HG02623 (cell line): Measurements from ENCODE around the gene IGSF22.

Experiments used
- ATAC-seq: cut with Tn5 transposase; IDR thresholded peaks from one replicate; pipeline ENCODE4 v1.9.1; 2021; ENCODE audit warnings: moderate library complexity; ENCODE audit not compliant: unreplicated experiment

Gene IGSF22

DNA sequence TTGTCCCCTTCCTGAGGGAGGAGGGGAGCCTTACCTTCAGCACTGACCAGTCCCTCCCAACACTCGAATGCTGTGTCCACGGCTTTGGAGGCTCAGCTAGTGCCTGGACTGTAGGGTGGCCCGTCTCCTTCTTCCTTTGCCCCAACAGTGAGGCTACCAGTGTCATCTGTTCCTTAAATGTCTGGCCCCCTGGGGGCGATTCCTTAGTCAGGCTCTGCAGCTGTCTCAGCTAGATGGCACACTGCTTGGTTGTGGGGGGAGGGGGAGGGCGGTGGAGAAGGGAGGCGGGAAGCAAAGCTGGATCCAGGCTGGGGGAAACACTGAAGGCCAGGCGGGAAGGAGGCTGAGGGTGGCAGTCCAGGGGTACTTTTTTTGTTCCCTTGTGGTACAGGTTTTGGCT is at the start of gene IGSF22:
IGSF22 (minus strand) TSS at position 149 of the 400 bp plus-strand sequence. CDS start 1,952 bp downstream, outside the sequence.
- no peak for ATAC-seq

DNA sequence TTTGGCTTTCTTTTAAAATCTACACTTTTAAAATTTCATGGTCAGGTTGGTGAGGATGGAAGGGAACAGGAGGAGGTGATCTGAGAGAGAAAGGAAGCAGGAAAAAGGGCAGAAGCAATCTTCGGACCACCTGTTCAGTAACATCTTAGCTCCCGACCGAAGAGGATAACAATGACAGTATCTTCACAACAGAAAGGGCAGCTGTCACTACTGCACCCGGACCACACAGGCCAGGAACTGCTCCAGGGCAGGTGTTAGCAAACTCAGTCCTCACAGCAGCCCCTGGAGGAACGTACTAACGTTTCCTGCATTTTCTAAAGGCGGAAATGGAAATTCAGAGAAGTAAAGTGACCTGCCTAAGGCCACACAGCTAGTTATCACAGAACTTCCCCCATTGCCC is 48.8 kb upstream of the IGSF22 start:
- no peak for ATAC-seq

DNA sequence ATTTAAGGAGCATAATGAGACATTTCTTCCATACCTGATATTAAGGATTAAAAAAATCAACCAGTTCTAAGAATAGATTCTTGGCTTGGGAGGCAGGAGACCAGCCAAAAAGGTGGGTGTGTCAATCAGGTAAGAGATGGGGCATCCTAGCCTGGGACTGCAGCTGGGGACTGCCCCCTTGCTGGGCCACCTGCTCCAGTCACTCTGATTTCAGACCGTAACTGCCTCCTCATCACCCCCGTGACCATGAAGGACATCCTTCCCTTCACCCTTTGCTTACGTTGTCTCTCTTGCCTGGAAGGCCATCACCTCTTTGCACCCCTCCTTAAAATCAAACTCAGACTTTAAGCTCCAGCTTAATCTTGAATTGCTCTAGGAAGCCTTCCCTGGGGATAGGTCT is 47.7 kb upstream of the IGSF22 start:
- no peak for ATAC-seq

DNA sequence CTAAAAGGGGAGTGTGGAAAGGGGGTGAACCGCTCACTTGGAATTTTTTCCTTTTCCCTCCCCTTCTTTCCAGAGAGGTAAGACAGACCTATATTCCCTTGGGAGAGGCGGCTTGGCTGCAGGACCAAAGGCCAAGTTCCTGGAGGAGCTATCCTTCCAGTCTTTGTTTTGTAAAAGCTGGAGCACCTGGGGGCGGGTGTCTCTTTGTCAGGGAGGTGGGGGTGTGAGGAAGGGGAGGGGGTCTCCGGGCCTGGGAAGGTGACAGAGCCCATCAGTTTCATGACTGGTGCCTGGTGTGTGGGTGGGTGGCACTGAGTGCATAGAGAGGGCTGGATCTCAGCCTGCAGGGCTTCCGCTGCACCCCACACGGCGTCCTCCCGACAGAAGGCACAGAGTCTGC is 47.1 kb upstream of the IGSF22 start:
- ATAC-seq: no peak

DNA sequence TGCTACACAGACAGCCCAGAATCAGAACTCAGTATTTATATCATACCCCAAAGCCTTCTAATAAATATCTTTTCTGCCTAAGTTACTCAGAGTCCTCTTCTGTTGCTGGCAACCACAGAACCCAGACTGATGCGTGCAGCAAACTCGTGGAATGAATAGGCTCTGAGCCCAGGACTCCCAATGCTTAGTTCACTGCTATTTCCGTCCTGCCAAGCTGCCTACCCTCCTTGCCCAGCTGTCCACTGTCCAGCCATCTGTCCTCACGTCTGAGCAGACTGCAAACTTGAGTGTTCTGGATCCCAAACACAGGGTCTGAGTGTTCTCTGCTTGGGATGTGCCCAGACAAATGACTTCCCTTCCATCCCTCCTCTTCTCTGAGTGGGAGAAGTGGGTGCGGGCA is 46.2 kb upstream of the IGSF22 start:
- no peak for ATAC-seq

DNA sequence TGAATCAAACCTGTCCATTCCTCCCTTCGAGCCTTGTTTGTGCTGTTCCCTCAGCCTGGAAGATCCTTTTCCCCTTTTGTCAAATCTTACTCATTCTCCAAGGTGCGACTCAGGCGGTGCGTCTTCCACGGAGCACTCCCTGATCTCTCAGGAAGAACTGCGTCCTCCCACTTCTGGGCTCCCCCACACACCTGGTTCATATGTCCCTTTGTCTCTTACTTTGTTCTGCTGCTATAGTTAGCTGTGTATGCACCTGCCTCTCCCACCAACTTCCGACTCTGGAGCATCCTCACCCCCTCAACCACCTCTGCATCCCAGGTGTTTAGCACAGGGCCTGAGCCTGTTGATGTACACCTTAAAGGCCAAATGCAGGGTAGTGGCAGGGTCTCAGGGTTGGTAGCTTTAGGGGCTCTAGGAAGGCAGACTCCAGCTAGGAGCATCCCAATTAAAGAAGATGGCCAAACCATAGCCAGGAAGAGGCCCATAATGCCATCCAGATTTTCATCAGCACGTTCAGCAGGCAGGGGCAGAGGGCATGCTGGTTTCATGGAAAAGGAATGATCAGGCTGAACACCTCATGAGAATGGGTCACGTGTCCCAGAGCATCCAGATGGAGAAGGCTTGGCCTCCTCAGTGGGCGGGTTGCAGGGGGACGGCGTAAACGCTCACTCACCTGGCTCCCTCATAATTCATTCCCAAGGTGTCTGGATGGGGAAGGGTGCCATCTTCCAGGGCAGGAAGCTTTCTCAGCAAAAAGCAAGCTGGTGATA is 45.5 kb upstream of the IGSF22 start:
- no peak for ATAC-seq

DNA sequence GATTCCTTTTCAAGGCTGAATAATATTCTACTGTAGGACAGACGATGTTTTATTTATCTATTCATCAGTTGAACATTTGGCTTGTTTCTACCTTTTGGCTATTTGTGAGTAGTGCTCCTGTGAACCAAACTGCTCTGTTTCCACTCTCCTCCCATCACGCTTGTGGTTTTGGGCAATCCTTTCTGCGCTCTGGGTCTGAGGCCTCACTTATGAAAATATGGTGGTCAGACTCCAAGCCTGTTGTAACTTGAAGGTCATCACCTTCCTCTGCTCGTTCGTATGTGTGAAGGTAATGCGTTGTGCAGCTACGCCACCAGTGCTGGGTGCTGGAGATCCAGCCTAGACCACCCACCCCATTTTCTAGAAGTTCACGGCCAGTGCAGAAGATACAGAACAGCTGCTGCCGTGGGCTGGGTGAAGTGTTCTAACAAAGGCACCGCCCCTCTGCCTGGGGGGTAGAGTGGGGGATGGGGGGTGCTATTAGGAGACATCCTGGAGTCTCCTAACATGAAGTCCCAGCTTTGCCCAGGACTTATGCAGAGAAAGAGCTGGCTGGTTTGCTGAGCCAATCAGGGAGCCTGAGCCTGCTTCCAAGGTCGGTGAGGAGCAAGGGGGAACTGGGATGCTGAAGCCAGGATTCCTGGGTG is 44.6 kb upstream of the IGSF22 start:
- no peak for ATAC-seq

DNA sequence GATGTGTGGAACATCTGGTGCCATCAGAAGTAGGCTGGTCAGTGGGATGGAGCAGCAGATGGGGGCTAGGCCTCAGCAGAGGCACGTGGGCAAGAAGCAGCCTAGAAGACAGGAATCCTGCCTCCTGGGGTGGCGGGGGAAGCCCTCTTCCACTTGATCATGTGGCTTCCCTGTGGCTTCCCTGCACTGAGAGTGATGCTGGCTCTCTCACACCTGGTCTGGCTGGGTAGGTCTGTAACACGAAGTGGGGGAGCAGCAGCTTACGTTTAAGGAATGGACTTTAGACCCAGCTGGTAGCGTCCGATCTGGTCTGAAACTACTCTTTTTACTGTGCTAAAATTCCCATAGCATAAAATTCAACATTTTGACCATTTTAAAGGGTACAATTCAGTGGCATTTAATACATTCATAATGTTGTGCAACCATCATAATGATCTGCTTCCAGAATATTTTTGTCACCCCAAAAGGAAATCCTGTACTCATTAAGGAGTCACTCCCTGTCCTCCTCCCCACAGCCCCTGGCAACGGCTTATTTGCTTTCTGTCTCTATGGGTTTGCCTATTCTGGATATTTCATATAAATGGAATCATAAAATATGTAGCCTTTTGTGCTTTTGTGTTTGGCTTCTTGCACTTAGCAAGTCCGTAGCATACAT is 43.9 kb upstream of the IGSF22 start:
- no peak for ATAC-seq

DNA sequence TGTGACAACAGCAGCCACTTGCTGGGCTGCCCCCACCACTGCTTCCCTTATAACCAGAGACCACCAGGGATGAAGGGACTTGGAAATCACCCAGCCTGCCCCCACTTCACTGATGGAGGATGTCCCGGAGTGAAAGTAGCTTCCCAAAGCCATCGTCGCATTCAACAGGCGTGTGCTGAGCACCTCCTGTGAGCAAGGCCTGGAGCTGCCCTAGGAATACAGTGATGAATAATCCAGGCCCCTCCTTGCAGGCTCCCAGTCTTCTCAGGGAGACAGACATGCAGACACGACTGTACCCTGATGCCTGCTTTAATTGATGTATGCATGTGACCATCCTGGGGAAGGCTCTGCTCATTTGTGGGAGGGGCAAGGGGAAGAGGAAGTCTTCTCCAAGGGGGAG is 43.0 kb upstream of the IGSF22 start:
- ATAC-seq: no peak

DNA sequence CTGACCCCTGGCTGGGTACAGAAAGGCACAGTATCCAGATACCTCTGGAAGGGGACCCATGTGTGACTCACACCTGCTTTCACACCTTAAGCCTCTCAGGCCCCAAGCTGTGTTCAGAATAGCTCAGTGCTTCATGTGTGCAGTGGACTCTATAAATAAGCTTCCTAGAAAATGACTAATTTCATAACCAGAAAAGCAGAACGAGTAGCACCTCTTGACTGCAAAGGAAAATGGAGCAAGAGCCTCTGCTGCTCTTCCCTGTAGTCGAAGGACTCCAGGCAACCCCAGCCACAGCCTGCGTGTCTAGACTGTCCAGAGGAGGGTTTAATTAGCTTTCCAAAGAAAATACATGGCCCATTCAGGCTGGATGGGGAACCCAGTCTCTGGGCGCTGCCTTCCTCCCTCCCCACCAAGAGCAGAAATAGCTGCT is 42.5 kb upstream of the IGSF22 start:
- ATAC-seq: peak; percentile 93

DNA sequence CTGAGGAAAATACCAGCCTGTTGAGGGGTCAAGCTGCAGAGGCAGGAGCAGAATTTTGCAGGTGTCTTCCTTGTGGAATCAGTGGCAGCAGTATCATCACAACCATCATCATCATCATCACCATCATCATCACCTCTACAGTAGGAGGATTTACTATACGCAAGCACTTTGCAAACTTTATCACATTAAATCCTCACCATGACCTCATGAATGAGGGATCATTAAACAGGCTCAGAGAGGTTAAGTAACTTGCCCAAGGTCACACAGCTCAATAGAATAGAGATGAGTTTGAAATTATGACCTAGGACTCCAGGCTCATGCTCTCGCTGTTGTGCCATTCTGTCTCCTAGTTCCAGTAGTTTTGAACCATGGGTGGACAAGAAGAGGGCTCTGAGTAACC is 40.0 kb upstream of the IGSF22 start:
- ATAC-seq: no peak

DNA sequence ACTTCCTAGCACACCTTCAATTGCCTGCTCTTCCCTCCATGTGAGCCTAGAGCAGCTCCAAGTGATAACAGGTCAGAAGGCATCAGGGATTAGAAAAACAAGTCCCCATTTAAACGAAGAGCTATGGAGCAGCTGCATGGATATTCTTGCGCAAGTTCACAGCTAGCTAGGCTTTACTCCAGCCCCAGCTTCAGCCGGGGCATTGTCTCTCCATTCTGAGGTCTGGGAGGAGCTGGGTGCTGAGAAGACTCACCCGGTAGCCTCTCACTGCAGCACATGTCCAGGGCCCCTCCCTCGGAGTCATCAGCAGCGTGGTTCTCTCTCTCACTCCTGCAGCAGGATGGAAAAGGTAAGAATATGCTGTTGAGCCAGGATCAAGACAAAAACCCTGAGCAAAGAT is 39.6 kb upstream of the IGSF22 start:
- ATAC-seq: no peak

DNA sequence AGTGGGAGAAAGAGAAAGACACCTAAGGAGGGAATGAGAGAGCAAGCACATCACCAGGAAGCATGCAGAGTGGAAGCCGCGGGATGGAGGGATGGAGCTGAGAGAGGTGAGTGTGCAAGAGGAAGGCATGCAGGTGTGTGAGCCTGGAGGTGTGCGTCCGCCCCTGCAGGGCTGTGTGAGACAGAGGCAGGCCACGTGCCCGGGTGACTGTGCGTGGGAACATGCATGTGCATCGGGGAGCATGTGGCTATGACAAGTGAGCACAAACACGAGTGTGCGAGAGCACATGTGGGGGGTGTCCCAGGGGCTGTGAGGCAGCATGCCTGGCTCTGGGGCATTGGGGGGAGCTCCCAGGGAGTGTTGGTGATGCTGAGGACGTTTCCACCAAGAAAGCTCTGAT is 35.8 kb upstream of the IGSF22 start:
- ATAC-seq: no peak

DNA sequence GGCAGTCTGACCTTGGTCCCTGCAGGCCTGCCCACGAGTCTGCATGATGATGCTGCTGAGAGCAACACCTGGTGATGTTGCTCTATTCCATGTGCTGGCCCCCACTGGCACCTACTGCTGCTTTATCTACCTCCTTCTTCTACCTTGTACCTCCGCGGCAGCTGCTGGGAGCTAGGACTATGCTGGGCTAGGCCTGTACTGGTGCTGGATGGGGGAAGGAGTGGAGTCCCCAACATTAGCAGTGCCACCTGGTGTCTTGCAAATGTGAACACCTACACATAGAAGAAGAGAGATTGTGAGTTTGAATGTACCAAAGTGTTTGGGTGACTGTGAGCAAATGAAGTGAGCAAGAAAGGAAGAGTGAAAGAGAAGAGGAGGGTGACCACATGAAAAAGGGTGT is 35.2 kb upstream of the IGSF22 start:
- ATAC-seq: no peak

DNA sequence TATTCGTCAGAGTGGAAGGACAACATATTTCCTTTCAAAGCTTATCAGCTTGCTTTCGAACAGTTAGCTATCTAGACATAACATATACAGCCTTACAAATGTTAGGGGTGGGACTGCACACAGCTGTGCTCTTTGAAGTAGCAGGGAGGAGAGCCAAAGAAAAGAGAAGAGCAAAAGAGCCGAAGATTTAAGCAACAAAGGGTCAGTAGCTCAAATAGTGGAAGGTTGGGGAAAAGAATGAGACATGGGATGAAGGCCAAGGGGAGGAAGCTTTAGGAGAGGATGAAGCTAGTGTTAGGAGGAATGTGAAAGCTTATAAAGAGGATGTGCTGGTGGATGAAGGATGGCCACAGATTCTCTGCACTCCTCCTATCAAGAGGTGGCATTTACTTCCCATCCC is 31.8 kb upstream of the IGSF22 start:
- ATAC-seq: no peak

DNA sequence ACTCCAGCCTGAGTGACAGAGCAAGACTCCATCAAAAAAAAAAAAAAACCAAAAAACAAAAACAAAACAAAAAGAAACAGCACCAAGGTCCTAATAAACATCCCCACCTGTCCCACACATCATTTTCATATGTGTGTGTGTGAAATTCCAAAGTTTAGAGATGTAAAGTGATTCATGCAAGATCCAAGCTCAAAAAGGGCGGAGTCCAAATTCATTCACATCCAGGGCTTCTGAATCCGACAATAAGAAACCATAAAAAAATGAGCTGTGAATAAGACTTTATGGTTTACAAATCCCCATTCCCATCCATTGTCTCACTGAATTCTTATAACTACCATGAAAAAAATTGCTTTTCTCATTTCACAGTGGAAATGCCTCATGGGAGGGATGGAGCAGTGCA is 30.9 kb upstream of the IGSF22 start:
- no peak for ATAC-seq

DNA sequence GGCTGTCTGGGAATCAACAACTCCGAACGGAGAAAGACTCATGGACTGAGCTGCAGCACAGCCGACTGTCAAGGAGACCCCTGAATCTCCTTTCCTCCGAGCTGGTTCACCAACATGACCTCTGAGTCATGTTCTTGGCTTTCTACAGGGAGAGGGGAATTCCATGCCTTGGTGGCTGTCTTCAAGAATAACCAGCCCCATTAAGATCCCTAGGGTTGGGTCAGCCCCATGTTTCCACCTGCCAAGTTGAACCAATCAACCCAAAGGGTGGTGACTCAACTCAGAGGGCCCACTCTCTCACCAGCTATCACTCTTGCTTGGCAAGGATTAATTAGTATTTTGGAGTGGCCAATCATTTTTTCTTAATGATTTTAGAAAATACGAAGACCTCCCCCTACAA is 28.3 kb upstream of the IGSF22 start:
- ATAC-seq: no peak

DNA sequence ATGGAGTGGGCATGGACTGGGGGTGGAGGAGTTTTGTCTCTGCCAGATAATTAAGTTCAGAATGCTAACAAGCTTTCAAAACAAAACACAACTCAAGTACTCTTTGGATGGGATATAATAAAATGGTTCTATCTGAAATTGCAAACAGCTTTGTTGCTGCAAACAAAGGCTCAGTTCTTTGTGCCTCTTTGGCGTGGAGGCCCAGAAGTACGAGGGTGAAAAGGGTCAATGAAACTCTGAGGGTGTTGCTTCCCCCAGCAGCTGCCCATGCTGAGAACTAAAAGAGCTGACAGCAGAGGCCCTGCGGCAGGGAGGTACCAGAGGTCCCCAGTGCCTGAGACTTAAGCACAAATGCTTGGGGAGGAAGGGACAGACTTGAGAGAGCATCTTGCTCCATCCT is 26.5 kb upstream of the IGSF22 start:
- ATAC-seq: no peak

DNA sequence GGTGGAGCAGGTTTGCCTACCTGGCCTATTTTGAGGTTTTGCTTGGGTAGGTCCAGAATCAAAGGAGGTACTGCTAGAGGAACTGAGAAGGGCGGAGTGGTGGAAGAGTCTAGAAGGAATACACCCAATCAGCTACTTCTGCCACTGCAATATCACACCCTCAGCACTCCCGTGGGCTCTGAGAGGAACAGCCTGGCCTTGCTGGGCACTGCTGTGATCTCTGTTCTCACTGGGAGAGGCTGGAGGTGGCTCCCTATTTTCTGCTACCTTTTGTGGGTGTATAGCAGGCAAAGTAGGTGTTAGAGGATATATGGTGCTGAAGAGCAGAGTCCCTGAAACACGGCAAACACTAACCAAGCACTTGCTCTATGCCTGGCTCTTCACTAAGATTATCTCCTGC is 25.0 kb upstream of the IGSF22 start:
- ATAC-seq: no peak

DNA sequence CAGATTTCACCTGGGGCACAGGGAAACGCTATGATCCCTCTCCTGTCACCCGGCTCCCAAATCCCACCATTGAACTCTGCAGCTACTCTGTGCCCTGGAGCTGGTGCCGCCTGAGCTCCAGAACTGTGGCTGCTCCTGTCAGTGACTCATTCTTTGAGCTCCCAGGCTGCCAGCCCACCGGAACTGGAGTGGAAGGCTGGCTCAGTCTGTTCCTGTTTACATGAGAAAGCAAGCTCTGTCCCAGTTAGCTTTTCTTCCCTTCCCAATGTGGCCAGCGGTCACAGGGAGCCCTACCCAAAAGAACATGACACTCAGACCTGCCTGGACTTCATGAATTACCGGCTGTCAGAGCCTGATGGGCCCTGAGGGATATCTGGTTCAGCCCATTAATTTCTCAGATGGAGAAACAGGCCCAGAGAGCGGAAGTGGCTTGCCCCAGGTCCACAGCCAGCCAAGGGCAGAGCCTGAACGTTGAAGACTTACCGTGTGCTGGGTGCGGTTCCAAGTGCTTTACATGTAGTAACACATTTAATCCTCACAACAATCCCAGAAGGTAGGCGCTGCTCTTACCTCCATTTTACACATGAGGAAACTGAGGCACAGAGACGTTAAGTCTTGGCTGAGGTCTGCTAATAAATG is 23.8 kb upstream of the IGSF22 start:
- ATAC-seq: no peak

DNA sequence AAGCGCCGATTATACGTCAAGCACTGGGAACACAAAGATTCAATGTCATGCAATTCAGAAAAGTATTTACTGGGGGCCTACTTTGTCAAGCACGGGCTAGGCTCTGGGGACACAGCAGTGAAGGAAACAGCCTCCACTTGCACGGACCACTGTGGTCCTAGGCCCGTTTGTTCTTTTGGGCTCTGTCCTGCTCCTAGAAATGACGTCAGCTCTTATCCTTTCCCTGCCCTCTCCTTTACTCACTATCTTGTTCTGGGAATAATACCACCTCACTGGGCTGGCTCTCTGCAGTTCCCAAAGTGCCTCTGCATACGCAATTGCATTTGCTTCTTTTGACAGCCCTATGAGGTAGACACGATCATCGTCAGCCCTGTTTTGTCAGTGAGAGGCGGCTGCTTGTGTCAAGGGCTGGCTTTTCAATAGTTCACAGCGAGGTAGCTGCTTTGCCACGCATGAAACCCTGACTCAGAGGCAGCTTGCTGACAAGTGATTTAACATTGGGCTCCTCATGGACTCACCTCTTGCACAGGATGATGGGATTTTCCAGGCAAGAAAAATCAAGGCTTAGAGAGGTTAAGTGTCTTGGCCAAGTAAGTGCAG is 22.9 kb upstream of the IGSF22 start:
- ATAC-seq: no peak
